ENCODE measurements around the gene TARS2.

TARS2 gene

DNA sequence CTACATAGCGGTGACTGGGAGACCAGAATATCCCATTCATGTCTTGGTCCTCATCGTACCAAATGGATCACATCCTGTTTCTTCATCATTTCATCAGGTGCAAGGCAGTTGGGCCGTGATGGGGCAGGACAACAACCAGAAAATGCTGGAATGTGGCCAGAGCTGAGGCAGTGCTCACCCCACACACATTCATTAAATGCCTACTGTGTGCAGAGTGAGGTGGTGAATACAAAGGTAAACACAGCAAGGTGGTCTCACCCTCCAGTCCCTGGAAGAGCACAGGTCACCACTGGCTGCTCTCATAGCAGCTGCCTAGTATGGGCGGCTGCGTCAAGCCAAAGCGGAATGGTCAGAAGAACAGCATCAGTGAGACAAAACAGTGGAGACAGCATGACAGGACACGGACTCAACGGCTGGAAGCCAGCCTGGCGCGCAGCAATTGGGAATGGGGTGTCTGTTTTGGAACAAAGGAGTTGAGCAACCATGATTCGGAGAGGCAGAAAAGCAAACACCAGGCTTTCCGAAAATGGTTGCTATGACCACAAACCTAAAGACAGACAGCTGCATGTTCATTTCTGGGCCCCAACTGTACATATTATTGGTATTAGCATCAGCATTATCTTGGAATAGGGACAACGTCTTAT is 56.4 kb downstream of the TARS2 start:
- no peak for DNase-seq

DNA sequence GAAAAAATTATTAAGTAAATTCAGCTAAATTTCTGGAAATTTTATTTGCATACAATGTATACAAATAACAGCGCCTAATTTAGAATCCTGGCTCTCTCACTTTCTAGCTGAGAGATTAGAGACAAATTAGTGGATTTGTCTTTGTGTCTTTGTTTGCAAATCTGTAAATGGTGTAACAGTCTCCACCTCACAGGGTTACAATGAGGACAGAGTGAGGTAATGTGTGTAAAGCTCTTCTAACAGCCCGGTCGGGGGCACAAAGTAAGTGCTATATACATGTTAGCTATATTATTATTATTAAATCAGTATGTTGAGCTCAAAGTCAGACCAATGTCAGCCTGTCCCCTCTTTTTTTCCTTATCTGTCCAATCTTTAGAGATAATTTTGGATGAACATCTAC is 57.0 kb downstream of the TARS2 start:
- DNase-seq = no peak

DNA sequence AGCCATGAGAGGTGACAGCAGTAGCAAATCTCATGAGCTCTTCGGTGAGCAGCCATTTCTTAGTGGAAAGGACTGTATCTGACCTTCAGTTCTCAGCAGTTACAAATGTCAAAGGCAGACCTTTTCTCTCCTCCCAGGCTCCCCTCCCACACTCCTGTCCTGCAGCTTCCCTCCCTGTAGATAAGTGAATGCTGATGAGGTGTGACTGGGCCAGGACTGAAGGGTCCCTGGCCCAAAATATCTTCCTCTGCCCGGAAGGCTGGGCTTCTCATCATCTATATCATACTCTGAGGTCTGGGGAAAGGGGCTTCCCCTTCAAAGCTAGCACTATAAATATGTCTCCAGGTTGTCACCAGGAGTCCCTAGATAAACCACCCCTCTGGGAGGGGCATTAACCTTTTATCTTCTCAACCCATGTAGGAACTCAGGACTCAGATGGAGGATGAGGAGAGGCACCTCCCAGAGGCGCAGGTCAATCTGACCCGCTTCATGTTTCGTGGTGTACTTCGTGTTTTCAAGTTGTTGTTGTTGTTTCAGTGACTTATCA is 58.3 kb downstream of the TARS2 start:
- DNase-seq = no peak

DNA sequence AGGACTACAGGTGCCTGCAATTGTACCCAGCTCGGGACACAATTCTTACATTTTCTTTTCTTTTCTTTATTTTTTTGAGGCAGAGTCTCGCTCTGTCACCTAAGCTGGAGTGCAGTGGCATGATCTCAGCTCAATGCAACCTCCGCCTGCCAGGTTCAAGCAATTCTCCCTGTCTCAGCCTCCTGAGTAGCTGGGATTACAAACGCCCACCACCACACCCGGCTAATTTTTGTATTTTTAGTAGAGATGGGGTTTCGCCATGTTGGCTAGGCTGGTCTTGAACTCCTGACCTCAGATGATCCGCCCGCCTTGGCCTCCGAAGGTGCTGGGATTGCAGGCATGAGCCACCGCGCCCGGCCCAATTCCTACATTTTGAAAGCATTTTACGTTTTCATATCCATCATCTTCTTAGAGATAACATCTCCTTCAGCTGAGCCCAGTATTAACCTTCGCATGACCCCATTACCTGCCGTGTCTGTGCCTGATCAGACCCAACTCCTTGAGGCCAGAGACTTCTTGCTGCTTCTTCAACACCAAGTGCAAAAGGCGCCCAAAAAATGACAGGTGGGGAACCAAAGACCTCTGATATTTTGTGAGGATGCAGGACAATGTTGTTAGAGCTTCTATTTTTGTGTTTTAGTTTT is 59.2 kb downstream of the TARS2 start:
- DNase-seq = no peak

DNA sequence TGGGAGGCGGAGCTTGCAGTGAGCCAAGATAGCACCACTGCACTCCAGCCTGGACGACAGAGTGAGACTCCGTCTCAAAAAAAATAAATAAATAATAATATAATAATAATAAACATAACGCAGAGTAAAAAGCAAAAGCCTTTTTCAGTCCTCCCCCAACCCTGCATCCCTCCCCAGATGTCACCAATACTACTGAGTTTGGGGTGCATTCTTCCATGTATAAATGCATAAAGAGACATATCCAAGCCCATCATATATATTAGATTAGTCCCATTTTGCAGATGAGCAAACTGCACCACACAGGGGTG is 61.1 kb downstream of the TARS2 start:
- no peak for DNase-seq

DNA sequence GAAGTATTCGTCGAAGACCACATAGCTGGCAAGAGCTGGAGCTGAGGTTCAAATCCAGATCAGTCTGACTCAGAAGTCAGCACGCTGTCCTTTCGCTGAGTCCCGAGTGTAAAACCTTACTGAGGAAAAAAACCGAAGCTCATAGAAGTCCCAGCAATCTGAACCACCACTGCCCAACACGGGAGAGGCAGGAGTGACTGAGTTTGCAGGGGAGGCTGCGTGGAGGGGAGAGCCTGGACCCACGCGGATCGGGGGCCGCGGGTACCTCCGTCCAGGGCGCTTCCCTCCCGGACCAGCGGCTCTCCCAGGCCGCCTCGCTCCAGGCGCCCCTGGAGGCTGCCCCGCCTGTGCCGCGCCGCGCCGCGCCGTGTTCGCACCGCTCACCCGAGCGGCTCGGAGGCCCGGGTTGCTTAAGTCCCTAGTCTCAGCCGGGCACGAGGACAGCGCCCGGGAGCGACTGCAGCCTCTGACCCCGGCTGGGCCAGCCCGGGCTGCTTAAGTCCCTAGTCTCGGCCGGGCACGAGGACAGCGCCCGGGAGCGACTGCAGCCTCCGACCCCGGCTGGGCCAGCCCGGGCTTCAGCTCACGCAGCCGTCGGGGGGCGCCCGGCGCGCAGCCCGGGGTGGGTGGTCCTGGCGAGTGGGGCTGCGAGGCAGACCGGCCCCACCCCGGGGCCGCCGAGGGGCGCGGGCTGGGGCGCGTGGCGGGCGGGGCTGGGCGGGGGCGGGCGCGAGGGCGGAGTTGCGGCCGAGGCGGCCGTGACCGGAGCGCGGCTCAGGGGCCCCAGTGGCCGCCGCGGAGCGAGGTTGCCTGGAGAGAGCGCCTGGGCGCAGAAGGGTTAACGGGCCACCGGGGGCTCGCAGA is 61.6 kb downstream of the TARS2 start, which contains the start of gene ADAMTSL4:
Gene ADAMTSL4 (plus strand): TSS at position 777 of the 864 bp plus-strand sequence. CDS start 2,881 bp downstream, outside the sequence.
- no peak for DNase-seq

DNA sequence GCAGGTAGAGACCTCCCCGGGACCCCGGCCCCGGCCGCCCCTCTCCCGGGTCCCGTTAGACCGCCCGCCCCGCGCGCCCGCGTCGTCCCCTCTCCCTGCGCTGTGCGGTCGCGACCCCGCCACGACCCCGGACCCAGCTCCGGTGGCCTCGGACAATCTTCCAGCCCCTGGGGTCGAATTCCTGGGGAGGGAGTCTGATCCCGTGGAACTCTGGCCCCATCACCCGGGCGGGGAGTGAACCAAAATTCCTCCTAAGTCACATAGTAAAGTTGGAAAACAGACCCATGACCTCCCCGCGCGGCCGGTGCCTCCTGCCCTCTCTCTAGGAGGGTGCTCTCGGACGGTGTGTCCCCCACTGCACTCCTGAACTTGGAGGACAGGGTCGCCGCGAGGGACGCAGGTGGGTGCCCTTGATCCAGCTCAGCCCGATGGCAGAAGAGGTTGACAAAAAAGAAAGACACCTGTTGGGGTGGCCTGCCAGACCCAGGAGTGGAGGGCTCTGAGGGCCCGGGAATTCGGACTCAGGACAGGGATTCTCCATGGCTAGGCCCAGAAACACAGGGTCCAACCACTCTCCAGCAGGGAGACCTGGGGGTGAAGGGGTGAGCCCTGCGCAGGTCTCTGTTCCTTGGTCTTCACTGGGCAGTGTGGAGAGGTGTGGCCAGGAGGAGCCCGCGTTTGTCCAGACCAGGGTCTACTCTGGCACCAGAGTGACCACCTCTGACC is 62.4 kb downstream of the TARS2 start:
- no peak for DNase-seq

DNA sequence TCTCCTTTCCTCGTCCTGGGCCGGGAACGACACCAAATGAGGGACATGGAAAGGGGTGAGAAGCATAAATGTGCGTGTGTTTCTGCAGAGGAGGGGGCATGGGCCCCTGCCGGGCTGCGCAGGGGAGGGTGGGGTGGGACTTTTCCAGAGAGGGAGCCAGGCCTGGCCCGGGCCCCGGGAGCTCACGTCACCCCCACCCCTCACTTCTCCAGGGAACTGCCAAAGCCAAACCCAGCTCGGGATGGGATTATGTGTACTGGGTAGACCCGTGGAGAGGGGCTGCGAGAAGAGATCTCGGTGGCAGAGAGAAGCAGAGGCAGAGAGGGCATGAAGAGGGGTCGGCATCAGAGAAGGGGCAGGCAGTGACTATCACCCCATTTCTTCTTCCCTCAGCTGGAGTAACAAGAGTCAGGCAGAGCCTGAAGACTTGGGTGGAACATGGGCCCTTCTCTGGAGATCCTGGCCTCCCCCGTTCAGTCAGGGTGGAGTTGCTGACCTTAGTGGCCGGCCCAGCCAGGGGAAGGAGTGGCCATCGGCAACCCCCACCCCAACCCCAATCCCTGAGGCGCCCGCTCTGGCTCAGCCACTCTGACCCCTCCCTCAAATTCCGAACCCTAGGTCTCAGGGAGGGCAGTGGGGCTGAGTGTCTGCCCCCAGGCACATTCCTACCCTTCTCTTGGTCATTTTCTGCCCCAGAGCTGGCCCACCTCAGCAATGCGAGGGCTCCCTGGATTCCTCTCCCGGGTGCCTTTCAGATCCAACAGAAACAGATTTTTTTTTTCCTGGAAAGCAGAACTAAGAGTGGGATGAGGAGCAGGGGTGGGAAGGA is 63.2 kb downstream of the TARS2 start:
- no peak for DNase-seq

DNA sequence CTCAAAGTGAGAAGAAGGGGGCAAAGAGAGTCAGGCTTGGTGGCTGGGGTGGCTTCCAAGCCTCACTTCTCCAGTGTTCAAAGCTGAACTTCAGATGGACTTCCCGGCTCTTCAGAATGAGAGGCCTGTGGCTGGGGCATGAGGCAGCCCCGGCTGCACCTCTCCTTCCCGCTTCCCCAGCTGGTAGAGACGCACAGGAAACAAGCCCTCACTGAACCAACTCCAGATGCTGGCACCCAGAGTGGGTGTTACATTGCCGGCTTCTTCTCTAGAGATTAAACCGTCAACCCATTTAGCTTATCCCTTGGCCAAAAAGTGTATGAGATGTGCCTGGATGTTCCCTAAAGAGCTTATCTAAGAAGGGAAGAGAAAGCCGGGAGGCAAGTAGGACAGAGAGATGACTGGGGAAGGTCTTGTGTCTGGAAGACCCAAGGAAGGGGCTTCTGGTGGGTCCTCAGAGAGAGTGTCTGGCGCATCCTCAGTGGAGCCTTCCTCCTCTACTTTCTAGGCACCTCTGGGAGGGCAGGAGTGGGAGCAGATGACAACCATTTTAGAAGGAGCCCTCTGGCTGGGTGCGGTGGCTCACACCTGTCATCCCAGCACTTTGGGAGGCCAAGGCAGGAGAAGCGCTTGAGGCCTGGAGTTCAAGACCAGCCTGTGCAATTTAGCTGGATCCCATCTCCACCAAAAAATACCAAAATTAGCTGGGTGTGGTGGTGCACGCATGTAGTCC is 64.0 kb downstream of the TARS2 start:
- DNase-seq = no peak

DNA sequence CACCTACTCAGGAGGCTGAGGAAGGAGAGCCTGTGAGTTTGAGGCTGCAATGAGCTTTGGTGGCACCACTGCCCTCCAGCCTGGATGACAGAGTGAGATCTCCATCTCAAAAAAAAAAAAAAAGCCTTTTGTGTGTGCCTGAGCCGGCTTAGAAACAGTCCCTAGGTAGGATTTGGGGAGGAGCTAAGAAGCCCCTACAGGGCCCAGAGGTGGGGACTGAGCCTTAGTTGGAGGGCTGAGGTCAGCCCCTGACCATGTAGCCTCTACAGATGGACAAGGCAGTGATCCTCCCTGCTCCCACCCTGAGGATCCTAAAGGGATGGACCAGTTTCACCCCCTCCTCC is 64.5 kb downstream of the TARS2 start:
- no peak for DNase-seq

DNA sequence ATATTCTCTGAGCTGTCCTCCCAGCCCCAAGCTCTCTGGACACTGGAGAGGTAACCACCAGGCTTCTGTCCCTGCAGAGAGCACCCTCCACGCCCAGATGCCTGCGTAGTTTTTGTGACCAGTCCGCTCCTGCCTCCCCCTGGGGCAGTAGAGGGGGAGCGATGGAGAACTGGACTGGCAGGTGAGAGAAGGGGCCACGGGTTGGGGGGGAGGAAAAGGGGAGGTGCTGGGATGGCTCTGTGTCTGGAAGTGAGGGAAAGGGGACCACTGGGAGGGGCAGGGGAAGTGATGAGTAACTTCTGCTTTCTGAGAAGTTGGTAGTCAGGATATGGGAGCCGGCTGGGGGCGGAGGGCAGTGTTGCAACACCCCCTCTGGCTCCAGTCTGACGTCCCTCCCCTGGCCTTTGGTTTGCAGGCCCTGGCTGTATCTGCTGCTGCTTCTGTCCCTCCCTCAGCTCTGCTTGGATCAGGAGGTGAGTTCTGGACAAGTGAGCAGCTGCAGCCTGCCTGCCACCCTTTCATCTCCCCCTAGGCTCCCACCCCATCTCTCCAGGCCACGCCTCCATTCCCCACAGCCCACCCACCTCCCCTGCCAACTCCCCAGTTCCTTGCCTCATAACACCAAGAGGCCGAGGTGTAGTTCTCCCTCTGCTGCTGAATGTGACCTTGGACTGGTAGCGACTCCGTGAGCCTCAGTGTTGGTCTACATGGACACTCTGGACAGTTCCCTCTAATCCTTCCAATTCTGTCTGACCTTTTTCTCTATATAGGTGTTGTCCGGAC is 65.1 kb downstream of the TARS2 start:
- DNase-seq = no peak

DNA sequence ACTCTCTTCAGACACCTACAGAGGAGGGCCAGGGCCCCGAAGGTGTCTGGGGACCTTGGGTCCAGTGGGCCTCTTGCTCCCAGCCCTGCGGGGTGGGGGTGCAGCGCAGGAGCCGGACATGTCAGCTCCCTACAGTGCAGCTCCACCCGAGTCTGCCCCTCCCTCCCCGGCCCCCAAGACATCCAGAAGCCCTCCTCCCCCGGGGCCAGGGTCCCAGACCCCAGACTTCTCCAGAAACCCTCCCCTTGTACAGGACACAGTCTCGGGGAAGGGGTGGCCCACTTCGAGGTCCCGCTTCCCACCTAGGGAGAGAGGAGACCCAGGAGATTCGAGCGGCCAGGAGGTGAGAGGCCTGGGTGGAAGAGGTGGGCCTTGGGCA is 65.7 kb downstream of the TARS2 start:
- DNase-seq = no peak

DNA sequence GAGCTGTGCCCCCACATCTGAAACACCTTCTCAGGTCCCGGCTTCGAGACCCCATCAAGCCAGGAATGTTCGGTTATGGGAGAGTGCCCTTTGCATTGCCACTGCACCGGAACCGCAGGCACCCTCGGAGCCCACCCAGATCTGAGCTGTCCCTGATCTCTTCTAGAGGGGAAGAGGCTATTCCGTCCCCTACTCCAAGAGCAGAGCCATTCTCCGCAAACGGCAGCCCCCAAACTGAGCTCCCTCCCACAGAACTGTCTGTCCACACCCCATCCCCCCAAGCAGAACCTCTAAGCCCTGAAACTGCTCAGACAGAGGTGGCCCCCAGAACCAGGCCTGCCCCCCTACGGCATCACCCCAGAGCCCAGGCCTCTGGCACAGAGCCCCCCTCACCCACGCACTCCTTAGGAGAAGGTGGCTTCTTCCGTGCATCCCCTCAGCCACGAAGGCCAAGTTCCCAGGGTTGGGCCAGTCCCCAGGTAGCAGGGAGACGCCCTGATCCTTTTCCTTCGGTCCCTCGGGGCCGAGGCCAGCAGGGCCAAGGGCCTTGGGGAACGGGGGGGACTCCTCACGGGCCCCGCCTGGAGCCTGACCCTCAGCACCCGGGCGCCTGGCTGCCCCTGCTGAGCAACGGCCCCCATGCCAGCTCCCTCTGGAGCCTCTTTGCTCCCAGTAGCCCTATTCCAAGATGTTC is 66.3 kb downstream of the TARS2 start:
- no peak for DNase-seq

DNA sequence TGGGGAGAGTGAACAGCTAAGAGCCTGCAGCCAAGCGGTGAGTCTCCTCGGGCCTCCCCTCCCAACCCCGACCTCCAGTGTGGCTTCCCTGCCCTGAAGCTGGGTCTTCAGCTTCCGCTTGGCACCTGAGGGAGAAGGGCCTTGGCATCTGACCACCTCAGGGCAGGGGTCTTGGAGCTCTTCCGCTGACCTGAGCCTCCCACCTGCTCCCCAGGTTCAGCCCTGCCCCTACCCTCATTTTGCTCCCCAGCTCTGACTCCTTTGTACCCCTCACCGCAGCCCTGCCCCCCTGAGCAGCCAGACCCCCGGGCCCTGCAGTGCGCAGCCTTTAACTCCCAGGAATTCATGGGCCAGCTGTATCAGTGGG is 66.8 kb downstream of the TARS2 start:
- no peak for DNase-seq

DNA sequence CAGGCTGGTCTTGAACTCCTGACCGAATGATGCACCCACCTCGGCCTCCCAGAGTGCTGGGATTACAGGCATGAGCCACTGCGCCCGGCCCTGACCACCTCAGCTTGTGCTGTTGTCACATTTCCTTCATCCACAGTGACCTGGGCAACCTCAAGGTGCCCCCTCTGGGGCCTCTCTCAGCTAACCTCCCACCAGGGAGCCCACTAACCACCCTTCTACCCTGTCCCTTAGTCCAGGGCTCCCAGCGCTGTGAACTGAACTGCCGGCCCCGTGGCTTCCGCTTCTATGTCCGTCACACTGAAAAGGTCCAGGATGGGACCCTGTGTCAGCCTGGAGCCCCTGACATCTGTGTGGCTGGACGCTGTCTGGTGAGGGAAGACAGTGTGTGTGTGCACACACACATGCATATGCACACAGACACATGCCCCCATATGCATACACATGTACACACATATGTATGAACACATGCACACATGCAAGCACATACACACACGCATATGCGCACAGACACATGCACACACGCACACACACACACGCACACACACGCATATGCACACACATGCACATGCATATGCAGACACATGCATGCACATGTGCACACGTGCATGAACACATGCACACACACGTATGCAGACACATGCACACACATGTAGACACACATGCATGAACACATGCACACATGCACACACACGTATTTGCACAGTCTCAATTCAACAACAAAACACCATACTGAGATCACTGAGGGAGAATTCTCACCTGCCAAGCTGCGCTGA is 68.2 kb downstream of the TARS2 start:
- no peak for DNase-seq

DNA sequence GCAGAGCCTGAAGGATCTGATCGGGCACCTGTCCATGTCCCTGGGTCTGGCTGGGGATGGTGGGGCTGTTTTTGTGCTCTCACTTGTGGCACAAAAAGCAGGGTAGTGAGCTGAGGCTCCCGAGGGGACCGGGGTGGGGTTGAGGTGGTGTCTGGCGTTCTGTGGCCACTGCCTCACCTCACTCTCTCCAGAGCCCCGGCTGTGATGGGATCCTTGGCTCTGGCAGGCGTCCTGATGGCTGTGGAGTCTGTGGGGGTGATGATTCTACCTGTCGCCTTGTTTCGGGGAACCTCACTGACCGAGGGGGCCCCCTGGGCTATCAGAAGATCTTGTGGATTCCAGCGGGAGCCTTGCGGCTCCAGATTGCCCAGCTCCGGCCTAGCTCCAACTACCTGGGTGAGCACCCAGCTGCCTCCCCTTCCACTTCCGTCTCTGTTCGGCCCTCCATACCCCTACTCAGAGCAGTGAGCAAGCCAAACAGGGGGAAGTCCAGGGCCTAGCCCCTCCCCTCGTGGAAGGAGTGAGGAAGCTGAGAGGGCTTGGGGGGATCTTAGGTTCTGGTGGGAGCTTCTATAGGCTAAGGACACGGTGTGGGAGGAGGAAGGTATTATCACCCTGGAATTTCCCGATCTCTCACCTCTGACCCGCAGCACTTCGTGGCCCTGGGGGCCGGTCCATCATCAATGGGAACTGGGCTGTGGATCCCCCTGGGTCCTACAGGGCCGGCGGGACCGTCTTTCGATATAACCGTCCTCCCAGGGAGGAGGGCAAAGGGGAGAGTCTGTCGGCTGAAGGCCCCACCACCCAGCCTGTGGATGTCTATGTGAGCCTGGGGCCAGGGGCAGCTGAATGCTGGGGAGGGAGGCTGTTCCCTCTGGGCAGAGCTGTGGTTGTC is 69.0 kb downstream of the TARS2 start:
- DNase-seq = no peak

DNA sequence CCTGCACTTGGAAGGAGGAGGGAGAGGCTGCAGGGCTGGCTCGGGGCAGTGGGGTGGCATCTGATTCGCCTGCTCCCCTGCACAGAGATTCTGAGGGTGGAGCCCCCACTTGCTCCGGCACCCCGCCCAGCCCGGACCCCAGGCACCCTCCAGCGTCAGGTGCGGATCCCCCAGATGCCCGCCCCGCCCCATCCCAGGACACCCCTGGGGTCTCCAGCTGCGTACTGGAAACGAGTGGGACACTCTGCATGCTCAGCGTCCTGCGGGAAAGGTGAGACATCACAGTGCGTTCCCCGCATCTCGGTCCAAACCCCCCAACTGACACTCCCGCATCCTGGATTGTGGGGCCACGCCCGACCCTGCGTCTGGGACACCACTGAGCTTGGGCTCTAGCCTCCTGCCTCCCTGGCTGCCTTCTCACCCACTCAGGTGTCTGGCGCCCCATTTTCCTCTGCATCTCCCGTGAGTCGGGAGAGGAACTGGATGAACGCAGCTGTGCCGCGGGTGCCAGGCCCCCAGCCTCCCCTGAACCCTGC is 69.9 kb downstream of the TARS2 start:
- no peak for DNase-seq
